Measurements from ENCODE around the gene IDE.
"Not testable (repeated sequence)": the region's sequence is repeated elsewhere in the genome, so short reads cannot be mapped to it uniquely, and the experiment has no call there.

The IDE gene

GRCh38 chr10:92573798-92574547 lies at the start of gene IDE:
TSS of gene IDE (minus strand) at chr10:92574093. CDS start at chr10:92574019, 74 bp downstream.
- DNase-seq: peak; percentile 63 to 71

- no peak for DNase-seq
Observed at GRCh38 chr10:92619368-92619767, 45.5 kb upstream of the IDE start.

- DNase-seq: no peak
Observed at GRCh38 chr10:92615515-92615914, 41.6 kb upstream of the IDE start.

GRCh38 chr10:92604841-92605240 lies 30.9 kb upstream of the IDE start:
- DNase-seq: no peak

- DNase-seq: no peak
Observed at GRCh38 chr10:92598321-92598720, 24.4 kb upstream of the IDE start.

GRCh38 chr10:92595505-92595904 lies 21.6 kb upstream of the IDE start:
- no peak for DNase-seq

- DNase-seq: no peak
Observed at GRCh38 chr10:92593619-92594588, 20.0 kb upstream of the IDE start.

GRCh38 chr10:92592761-92593618 lies 19.1 kb upstream of the IDE start, which contains the start of gene KIF11:
TSS of gene KIF11 (plus strand) at chr10:92593130. CDS start at chr10:92593376, 246 bp downstream.
- DNase-seq: peak; percentile 95 to 97

GRCh38 chr10:92591550-92592022 lies 17.7 kb upstream of the IDE start:
- peak; percentile 81 to 84 for DNase-seq

GRCh38 chr10:92590623-92591549 lies 17.0 kb upstream of the IDE start:
- no peak for DNase-seq

- DNase-seq: not testable (repeated sequence)
Observed at GRCh38 chr10:92582347-92582746, 8.5 kb upstream of the IDE start.

GRCh38 chr10:92575961-92576360 lies 2.1 kb upstream of the IDE start:
- DNase-seq: no peak

- DNase-seq: no peak
Observed at GRCh38 chr10:92574548-92575261, 812 bp upstream of the IDE start.

- peak in 1 of 2 experiments; percentile 32 for DNase-seq
Observed at GRCh38 chr10:92573091-92573797, 649 bp downstream of the IDE start.

- DNase-seq: no peak
Observed at GRCh38 chr10:92572362-92573090, 1.4 kb downstream of the IDE start.

- no peak for DNase-seq
Observed at GRCh38 chr10:92571649-92572048, 2.2 kb downstream of the IDE start.

- not testable (repeated sequence) for DNase-seq
Observed at GRCh38 chr10:92569663-92570062, 4.2 kb downstream of the IDE start.

GRCh38 chr10:92569071-92569470 lies 4.8 kb downstream of the IDE start:
- no peak for DNase-seq

- DNase-seq: no peak
Observed at GRCh38 chr10:92567952-92568600, 5.8 kb downstream of the IDE start.

Measured in activated CD4-positive, alpha-beta T cell treated with anti-CD3 and anti-CD28 coated beads, Interleukin-2, amount 50 U/mL, for 4 hours (primary cell).